Keratinocyte (primary cell): ENCODE measurements around the gene PARVA. TPM values are rescaled to one million over a fixed set of nuclear protein-coding genes. Genes with fewer than 3 reads are reported as not detected.

Experiments
- DNase-seq: peaks from one replicate; pipeline ENCODE4 v3.0.0-alpha.2; 2011; ENCODE audit warnings: low read depth, missing footprints, low spot score
- FAIRE-seq: peaks from 2 replicates; lab custom pipeline; 2011; peaks lifted over from hg19 to GRCh38; lab: Jason Lieb, UNC
- H2AFZ ChIP-seq: 2 replicates; pipeline ENCODE4 v1.6.0; 2012; ENCODE audit warnings: low read length, control low read depth, inconsistent platforms; ENCODE audit not compliant: control insufficient read depth
- H3K27ac ChIP-seq: 2 replicates; pipeline ENCODE4 v1.5.1; 2011; ENCODE audit warnings: low read length; ENCODE audit not compliant: control insufficient read depth, insufficient read depth
- H3K27me3 ChIP-seq: 3 replicates; pipeline ENCODE4 v1.6.0; 2011; ENCODE audit warnings: low read length; ENCODE audit not compliant: control insufficient read depth, insufficient read depth; ENCODE audit errors: extremely low read depth
- H3K36me3 ChIP-seq, 2 experiments: 2 replicates in 1 of 2; 3 replicates in 1 of 2; pipeline ENCODE4 v1.5.1; 2011; ENCODE audit warnings: low read length in 2 of 2, mild to moderate bottlenecking in 1 of 2; ENCODE audit not compliant: control insufficient read depth in 2 of 2, insufficient read depth in 2 of 2; ENCODE audit errors: extremely low read depth in 1 of 2
- H3K4me1 ChIP-seq: 3 replicates; pipeline ENCODE4 v1.5.1; 2011; ENCODE audit warnings: low read length; ENCODE audit not compliant: control insufficient read depth, insufficient read depth; ENCODE audit errors: extremely low read depth
- H3K4me2 ChIP-seq: 3 replicates; pipeline ENCODE4 v1.6.0; 2011; ENCODE audit warnings: low read depth, low read length; ENCODE audit not compliant: control insufficient read depth, insufficient read depth; ENCODE audit errors: extremely low read depth
- H3K4me3 ChIP-seq, 3 experiments: fragments of 200-600 bp in 1 of 3; sonication (generic) in 1 of 3; 2 replicates in 2 of 3; 3 replicates in 1 of 3; pipeline ENCODE4 v1.5.1; 2011 to 2016; ENCODE audit warnings: low read length in 3 of 3, mild to moderate bottlenecking in 3 of 3, control low read depth in 2 of 3, inconsistent platforms in 1 of 3, low read depth in 1 of 3, mixed read lengths in 1 of 3, mixed run types in 1 of 3, moderate library complexity in 1 of 3; ENCODE audit not compliant: control insufficient read depth in 2 of 3, insufficient read depth in 2 of 3; ENCODE audit errors: extremely low read depth in 1 of 3
- H3K79me2 ChIP-seq: 2 replicates; pipeline ENCODE4 v1.6.0; 2012; ENCODE audit warnings: low read length; ENCODE audit not compliant: control insufficient read depth, insufficient read depth
- H3K9ac ChIP-seq: 3 replicates; pipeline ENCODE4 v1.6.0; 2011; ENCODE audit warnings: low read length; ENCODE audit not compliant: control insufficient read depth, insufficient read depth; ENCODE audit errors: extremely low read depth
- H3K9me1 ChIP-seq: 3 replicates; pipeline ENCODE4 v1.6.0; 2011; ENCODE audit warnings: low read length; ENCODE audit not compliant: control insufficient read depth, insufficient read depth; ENCODE audit errors: extremely low read depth
- H3K9me3 ChIP-seq: 2 replicates; pipeline ENCODE4 v1.5.1; 2012; ENCODE audit warnings: low read depth, low read length; ENCODE audit not compliant: control insufficient read depth
- H4K20me1 ChIP-seq: 3 replicates; pipeline ENCODE4 v1.6.0; 2011; ENCODE audit warnings: low read length; ENCODE audit not compliant: control insufficient read depth, insufficient read depth; ENCODE audit errors: extremely low read depth
- CTCF ChIP-seq, 3 experiments: IDR thresholded peaks in 1 of 3; conservative IDR thresholded peaks in 1 of 3; optimal IDR thresholded peaks in 1 of 3; 2 replicates in 2 of 3; 3 replicates in 1 of 3; pipeline versions ENCODE3 to v1.5.1; 2011; ENCODE audit warnings: low read length in 3 of 3, mild to moderate bottlenecking in 3 of 3, moderate library complexity in 2 of 3, control low read depth in 1 of 3, inconsistent platforms in 1 of 3; ENCODE audit not compliant: insufficient read depth in 2 of 3; ENCODE audit errors: extremely low read depth in 1 of 3
- EZH2 ChIP-seq: IDR thresholded peaks from one replicate; pipeline ENCODE4 v1.6.1; 2012; ENCODE audit warnings: inconsistent platforms, mild to moderate bottlenecking, low read length, moderate library complexity
- dilution Hi-C: fragments of 300-500 bp; cut with MboI; formaldehyde crosslinking; loops from one replicate; pipeline ENCODE4 v1.7.0; 2020; ENCODE audit warnings: low sequenced_read_pairs; ENCODE audit not compliant: extremely low pct_ligation_motif_present
- polyA plus RNA-seq, 5 experiments: library from polyadenylated mRNA; depleted of rRNA in 3 of 5; stranded (reverse) in 3 of 5; stranded (forward) in 1 of 5; unstranded in 1 of 5; fragments of >200 nt; gene quantifications; 1 replicate in 1 of 5; 2 replicates in 3 of 5; 3 replicates in 1 of 5; pipeline versions ENCODE4 v1.2.1 to v1.2.3, GENCODE V29; 2011 to 2012; ENCODE audit warnings: missing spikeins in 2 of 5, low read depth in 1 of 5, low replicate concordance in 1 of 5

PARVA gene
- polyA plus RNA-seq, 1 donor (not counting 4 experiments of a cell fraction or from before 2014, with no cell fraction given), result 28.9 TPM

GRCh38 chr11:12528487-12528886 lies 151.1 kb downstream of the PARVA start:
- DNase-seq (no peak), FAIRE-seq (no peak)
- Histone ChIP-seq H3K36me3 (peaks cover 6 to 11% of the 10 kb centered on the region in 2 experiments), H3K4me2 (no peak overlapping the region), H3K4me3 (no peak overlapping the region), H3K4me1 (peaks cover 18% of the 10 kb centered on the region), H3K27me3 (no peaks in the 10 kb centered on the region), H3K9me1 (peaks cover 4% of the 10 kb centered on the region), H3K9me3 (no peaks in the 10 kb centered on the region), H3K79me2 (no peaks in the 10 kb centered on the region), H3K27ac (no peak overlapping the region), H4K20me1 (no peaks in the 10 kb centered on the region), H2AFZ (no peak overlapping the region), H3K9ac (no peak overlapping the region)
- dilution Hi-C loops, result no loop called here
- TF ChIP-seq EZH2, result no peak

DNA sequence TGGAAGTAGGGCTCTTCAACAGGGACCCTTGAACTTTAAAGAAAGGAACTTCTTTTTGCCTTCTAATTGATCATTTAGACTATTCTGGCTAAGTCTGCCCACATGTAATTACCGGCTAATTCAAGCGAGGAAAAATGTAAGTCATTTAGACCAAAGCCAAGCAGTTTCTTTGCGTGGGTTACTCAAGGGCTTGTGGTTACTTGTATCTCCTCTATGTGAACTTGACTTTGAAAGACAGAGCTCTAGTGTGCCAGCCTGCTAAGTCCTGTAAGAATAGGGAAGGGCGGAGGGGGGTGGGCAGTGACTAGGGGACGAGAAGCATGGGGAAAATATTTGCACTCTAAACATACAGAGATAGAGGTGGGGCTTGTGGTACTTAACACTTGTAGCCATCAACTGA lies 151.7 kb downstream of the PARVA start:
- no peak for TF ChIP-seq CTCF (optimal IDR thresholded peaks at IDR 0.05 in 1 of 3, IDR thresholded peaks at IDR 0.05 in 1 of 3, conservative IDR thresholded peaks at IDR 0.05 in 1 of 3; ENCODE audit: extremely low read depth in 1 of 3, insufficient read depth in 2 of 3, low read length in 3 of 3)
- no peak for TF ChIP-seq EZH2
- DNase-seq (no peak), FAIRE-seq (no peak)
- Histone ChIP-seq H3K4me1 (peaks cover 18% of the 10 kb centered on the region), H3K27ac (no peak overlapping the region), H3K79me2 (no peaks in the 10 kb centered on the region), H3K9me3 (no peaks in the 10 kb centered on the region), H3K36me3 (peaks cover 5 to 11% of the 10 kb centered on the region in 2 experiments), H2AFZ (no peak overlapping the region), H3K9ac (no peak overlapping the region), H3K9me1 (peaks cover 4% of the 10 kb centered on the region), H3K27me3 (no peaks in the 10 kb centered on the region), H4K20me1 (no peaks in the 10 kb centered on the region), H3K4me3 (no peak overlapping the region), H3K4me2 (no peak overlapping the region)
- dilution Hi-C loops, result no loop called here

GRCh38 chr11:12529793-12530192 lies 152.4 kb downstream of the PARVA start:
- FAIRE-seq (no peak), DNase-seq (no peak)
- H3K27me3 ChIP-seq, result no peaks in the 10 kb centered on the region
- H3K9me1 ChIP-seq, result peaks cover 4% of the 10 kb centered on the region
- H3K4me3 ChIP-seq, result no peak overlapping the region
- H3K36me3 ChIP-seq, result peaks cover 5 to 11% of the 10 kb centered on the region in 2 experiments
- no peak for TF ChIP-seq EZH2
- TF ChIP-seq CTCF (optimal IDR thresholded peaks at IDR 0.05 in 1 of 3, IDR thresholded peaks at IDR 0.05 in 1 of 3, conservative IDR thresholded peaks at IDR 0.05 in 1 of 3; ENCODE audit: extremely low read depth in 1 of 3, insufficient read depth in 2 of 3, low read length in 3 of 3), result no peak
- H2AFZ ChIP-seq, result no peak overlapping the region
- H4K20me1 ChIP-seq, result no peaks in the 10 kb centered on the region
- no peaks in the 10 kb centered on the region for H3K9me3 ChIP-seq
- H3K4me1 ChIP-seq, result peaks cover 18% of the 10 kb centered on the region
- no peaks in the 10 kb centered on the region for H3K79me2 ChIP-seq
- H3K4me2 ChIP-seq, result no peak overlapping the region
- H3K27ac ChIP-seq, result no peak overlapping the region
- H3K9ac ChIP-seq, result no peak overlapping the region
- dilution Hi-C loops, result no loop called here
